Psoas muscle (tissue), 8 donors: Measurements from ENCODE around the gene CGB7. TPM values are rescaled to one million over a fixed set of nuclear protein-coding genes. Genes with fewer than 3 reads are reported as not detected.

ENCODE experiments used
- ATAC-seq, 4 donors: fragments of 200-7000 bp; cut with Tn5 transposase; one replicate each; pipeline ENCODE4 v1.9.1; 2020; ENCODE audit warnings: moderate library complexity in 3 of 4, mild to moderate bottlenecking in 2 of 4
- DNase-seq, 2 donors: peaks; one replicate each; pipeline ENCODE4 v3.0.0-alpha.2; 2020
- H3K27ac ChIP-seq: fragments of 200-600 bp; one replicate; pipeline ENCODE4 v1.8.0; 2022
- H3K27me3 ChIP-seq, 3 donors: fragments of 200-600 bp in 1 of 3; one replicate each; pipeline versions ENCODE4 v1.6.1 to v1.8.0; 2013 to 2022; ENCODE audit warnings: low read length in 2 of 3, mild to moderate bottlenecking in 2 of 3, moderate library complexity in 1 of 3; ENCODE audit not compliant: insufficient read depth in 3 of 3
- H3K36me3 ChIP-seq, 2 donors: fragments of 200-600 bp in 1 of 2; one replicate each; pipeline versions ENCODE4 v1.6.1 to v1.8.0; 2013 to 2022; ENCODE audit warnings: low read depth in 1 of 2, mild to moderate bottlenecking in 1 of 2, moderate library complexity in 1 of 2; ENCODE audit not compliant: insufficient read depth in 1 of 2
- H3K4me1 ChIP-seq: fragments of 200-600 bp; one replicate; pipeline ENCODE4 v1.8.0; 2022
- H3K4me3 ChIP-seq: fragments of 200-600 bp; one replicate; pipeline ENCODE4 v1.8.0; 2022; ENCODE audit warnings: mild to moderate bottlenecking
- H3K9me3 ChIP-seq: fragments of 200-600 bp; one replicate; pipeline ENCODE4 v1.8.0; 2022
- CTCF ChIP-seq: fragments of 200-600 bp; IDR thresholded peaks from one replicate; pipeline ENCODE4 v1.8.0; 2022; ENCODE audit warnings: antibody characterized with exemption
- WGBS, 3 donors: extraction: QIAGEN DNeasy Blood & Tissue Kit; methylation state at CpG; one replicate each; pipeline versions ENCODE4 v1.1.6 to v1.1.7; 2013; 5-methylcytosine and 5-hydroxymethylcytosine counted together
- intact Hi-C, 2 donors: fragments of 100-400 bp; cut with DNase I; formaldehyde crosslinking; loops; one replicate each; pipeline versions ENCODE4 v1.11.0 to v1.14.2; 2022
- polyA plus RNA-seq, 3 donors: library from polyadenylated mRNA; stranded (reverse); fragments of 200-250 nt; gene quantifications; one replicate each; pipeline ENCODE4 v1.2.3, GENCODE V29; 2013
- total RNA-seq, 4 donors: library from RNA; stranded (reverse); fragmentation: NEBNext Ultra II Directional in 2 of 4; extraction: Animal tissue kit (Norgen Biotek cat#: 25700) in 2 of 4; gene quantifications; one replicate each; pipeline versions ENCODE4 v1.2.1 to v1.2.4, GENCODE V29; 2021 to 2023
- donor health status: healthy with polysubstance abuse.
- donor health status: DM: no; HTN: no; CAD: no; lungs with moderate emphysema.
- donor health status: Bipolar disorder and iron deficiency.
- donor health status: healthy.
- donor health status: DM: yes; HTN: yes; CAD: no.
- donor health status: DM: no; HTN: no; CAD: no.
- donor health status: DM: no; HTN: no; CAD: no.
- donor health status: DM: yes; HTN: yes; CAD: no.

The CGB7 gene
- total and polyA plus RNA-seq, 7 donors = 0.20 to 1.1 (median 0.46) TPM

GRCh38 chr19:49014123-49014869 is 43.3 kb downstream of the CGB7 start:
- H3K36me3 ChIP-seq = peaks cover 17 to 62% of the 10 kb centered on the region in 2 donors
- no peak for ATAC-seq
- no peaks in the 10 kb centered on the region for H3K9me3 ChIP-seq
- peaks cover 7% of the 10 kb centered on the region for H3K4me1 ChIP-seq
- no peak for TF ChIP-seq CTCF
- intact Hi-C loops = loop anchor here in 1 of 2 donors (5.0 kb wide), 1 partner anchor 43 kb away; the partner anchor contains the start of gene CGB7
- H3K27me3 ChIP-seq = no peaks in the 10 kb centered on the region
- 88 to 92% (median 90%) methylated on average over 32 of the region's 32 CpGs for WGBS, 3 donors
- no peak overlapping the region for H3K4me3 ChIP-seq
- H3K27ac ChIP-seq = no peak overlapping the region
- no peak for DNase-seq

- H3K9me3 ChIP-seq = no peaks in the 10 kb centered on the region
- intact Hi-C loops = loop anchor here in 1 of 2 donors (5.0 kb wide), 1 partner anchor 46 kb away; the partner anchor contains the start of gene CGB7
- 87 to 93% (median 87%) methylated on average over 17 of the region's 17 CpGs for WGBS, 3 donors
- ATAC-seq (no peak), DNase-seq (no peak)
- no peak for TF ChIP-seq CTCF
- H3K27me3 ChIP-seq = no peaks in the 10 kb centered on the region
- no peaks in the 10 kb centered on the region for H3K4me1 ChIP-seq
- H3K4me3 ChIP-seq = no peak overlapping the region
- H3K27ac ChIP-seq = no peak overlapping the region
- H3K36me3 ChIP-seq = peaks cover 17 to 91% of the 10 kb centered on the region in 2 donors
Measured at GRCh38 chr19:49011194-49011593, 46.4 kb downstream of the CGB7 start.

GRCh38 chr19:49010453-49010852 is 47.1 kb downstream of the CGB7 start:
- intact Hi-C loops = loop anchor here in 1 of 2 donors (5.0 kb wide), 1 partner anchor 47 kb away; the partner anchor contains the start of gene CGB7
- Histone ChIP-seq H3K27me3 (no peaks in the 10 kb centered on the region), H3K4me1 (no peaks in the 10 kb centered on the region), H3K27ac (no peak overlapping the region), H3K9me3 (no peaks in the 10 kb centered on the region), H3K4me3 (no peak overlapping the region), H3K36me3 (peaks cover 16 to 91% of the 10 kb centered on the region in 2 donors)
- ATAC-seq = no peak
- no peak for DNase-seq
- TF ChIP-seq CTCF = no peak
- 84 to 95% (median 89%) methylated on average over 18 of the region's 18 CpGs for WGBS, 3 donors

- WGBS, 3 donors = 93 to 96% (median 94%) methylated on average over 18 of the region's 18 CpGs
- no peak for ATAC-seq
Measured at GRCh38 chr19:49009828-49010227, 47.7 kb downstream of the CGB7 start.

More at GRCh38 chr19:49009828-49010227, 47.7 kb downstream of the CGB7 start:
- H3K27ac ChIP-seq = no peak overlapping the region
- no peaks in the 10 kb centered on the region for H3K27me3 ChIP-seq
- no peaks in the 10 kb centered on the region for H3K4me1 ChIP-seq
- no peak for TF ChIP-seq CTCF
- H3K4me3 ChIP-seq = no peak overlapping the region
- H3K9me3 ChIP-seq = no peaks in the 10 kb centered on the region
- H3K36me3 ChIP-seq = peaks cover 16 to 91% of the 10 kb centered on the region in 2 donors
- intact Hi-C loops = loop anchor here in 1 of 2 donors (5.0 kb wide), 1 partner anchor 47 kb away; the partner anchor contains the start of gene CGB7
- DNase-seq = no peak
